NCI-H1092 treated with DMSO at 0.1 percent for 48 hours (cell line): ENCODE measurements around the gene NFU1.
A peak's percentile ranks its signal among the peaks of the same experiment; 100 is the strongest.
"Not testable (repeated sequence)": the region's sequence is repeated elsewhere in the genome, so short reads cannot be mapped to it uniquely, and the experiment has no call there.

Source experiments
- DNase-seq: peaks from one replicate; lab custom pipeline; 2025; lab: John Stamatoyannopoulos, UW

The NFU1 gene

GRCh38 chr2:69450735-69451416 is 13.6 kb upstream of the NFU1 start:
- no peak for DNase-seq

- DNase-seq, result no peak
Measured at GRCh38 chr2:69449906-69450305, 12.7 kb upstream of the NFU1 start.

GRCh38 chr2:69443673-69444072 is 6.4 kb upstream of the NFU1 start:
- not testable (repeated sequence) for DNase-seq

GRCh38 chr2:69439499-69439898 is 2.3 kb upstream of the NFU1 start:
- not testable (repeated sequence) for DNase-seq

- no peak for DNase-seq
Measured at GRCh38 chr2:69438580-69438979, 1.3 kb upstream of the NFU1 start.

DNA sequence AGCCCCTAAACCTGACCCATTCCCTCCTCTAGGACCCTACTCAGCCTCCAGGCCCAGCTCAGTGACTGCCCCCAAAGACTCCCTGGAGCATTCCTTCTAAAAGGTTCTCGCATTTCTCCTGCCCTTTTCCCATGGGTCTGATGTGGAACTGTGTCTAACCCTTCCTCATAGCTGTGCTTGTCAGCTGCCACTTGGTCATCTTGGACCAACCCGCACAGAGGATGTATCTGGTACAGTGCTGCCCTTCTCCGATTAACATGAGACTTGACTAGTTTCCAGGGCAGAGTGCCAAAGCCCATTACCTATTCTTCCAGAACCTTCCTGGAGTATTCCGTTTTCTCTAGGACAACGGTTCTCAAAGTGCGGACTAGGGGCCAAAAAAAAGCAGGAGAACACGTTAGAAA is 518 bp upstream of the NFU1 start:
- peak; percentile 61 for DNase-seq

GRCh38 chr2:69436596-69436937 is 668 bp downstream of the NFU1 start:
- DNase-seq, result no peak

DNA sequence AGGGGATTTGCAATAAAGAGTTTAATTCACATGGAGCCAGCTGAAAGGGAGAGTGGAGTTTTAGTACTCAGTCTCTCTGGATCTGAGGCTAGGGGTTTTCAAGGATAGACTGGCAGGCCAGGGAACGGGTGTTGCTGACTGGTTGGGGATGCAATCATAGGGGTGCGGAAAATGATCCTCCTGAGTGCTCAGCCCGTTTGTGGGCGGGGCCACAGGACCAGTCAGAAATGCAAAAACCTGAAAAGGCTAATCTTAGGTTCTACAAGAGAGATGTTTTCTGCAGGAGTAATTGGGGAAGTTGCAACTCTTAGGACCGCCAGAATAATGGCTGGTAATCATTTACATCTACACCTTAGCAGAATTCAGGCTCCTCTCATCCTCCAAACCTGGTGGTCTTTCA is 2.5 kb downstream of the NFU1 start:
- DNase-seq, result no peak

GRCh38 chr2:69429491-69430183 is 7.6 kb downstream of the NFU1 start:
- no peak for DNase-seq

DNA sequence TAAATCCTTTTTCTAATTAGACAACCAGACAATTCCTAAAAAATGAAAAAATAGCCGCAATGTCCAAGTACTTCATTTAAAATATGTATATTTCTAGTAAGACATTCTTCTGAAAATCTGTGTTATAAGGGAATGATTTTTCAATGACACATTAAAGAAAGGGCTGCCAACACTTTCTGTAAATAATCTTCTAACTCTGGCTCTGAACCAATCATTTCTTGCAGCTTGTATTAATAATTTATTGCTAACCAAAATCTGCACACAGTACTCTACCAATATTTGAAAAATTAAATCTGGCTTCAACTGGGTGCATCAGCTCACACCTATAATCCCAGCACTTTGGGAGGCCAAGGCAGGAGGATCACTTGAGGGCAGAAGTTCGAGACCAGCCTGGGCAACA is 8.3 kb downstream of the NFU1 start:
- no peak for DNase-seq

- no peak for DNase-seq
Measured at GRCh38 chr2:69424419-69424818, 12.8 kb downstream of the NFU1 start.

DNA sequence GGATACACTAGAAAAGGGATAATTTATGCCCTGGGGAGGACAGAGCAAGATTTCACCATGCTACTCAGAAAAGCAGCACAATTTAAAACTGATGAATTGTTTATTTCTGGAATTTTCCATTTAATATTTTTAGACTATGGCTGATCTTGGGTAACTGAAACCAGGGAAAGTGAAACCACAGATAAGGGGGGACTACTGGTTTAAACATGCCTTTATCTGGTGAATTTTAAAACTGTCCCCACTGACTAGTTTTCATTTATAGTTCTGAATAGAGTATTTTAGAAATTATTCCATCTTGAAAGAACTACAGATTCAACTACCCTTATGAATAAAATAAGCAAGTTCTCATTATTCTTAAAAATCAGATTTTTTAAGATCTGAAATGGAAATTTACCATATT is 15.0 kb downstream of the NFU1 start:
- DNase-seq, result no peak

- DNase-seq, result not testable (repeated sequence)
Measured at GRCh38 chr2:69419111-69419510, 18.1 kb downstream of the NFU1 start.

DNA sequence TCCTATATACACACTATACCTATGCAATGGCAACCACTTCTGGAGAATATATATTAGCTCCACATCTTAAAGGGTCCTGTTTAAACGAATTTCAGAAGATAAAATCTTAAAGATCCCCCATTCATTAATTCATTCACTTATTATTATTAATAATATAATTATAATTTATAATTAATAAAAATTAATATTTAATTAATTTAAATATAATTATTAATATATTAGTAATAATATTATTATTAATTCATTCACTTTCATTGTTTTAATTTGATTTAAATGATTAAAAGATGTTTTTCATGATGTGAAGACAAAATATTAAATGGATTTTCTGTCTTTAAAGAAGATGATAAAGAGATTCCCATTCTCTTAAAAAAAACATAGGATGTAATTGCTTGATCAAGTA is 21.1 kb downstream of the NFU1 start:
- DNase-seq, result no peak

- no peak for DNase-seq
Measured at GRCh38 chr2:69411120-69411519, 26.1 kb downstream of the NFU1 start.

- DNase-seq, result no peak
Measured at GRCh38 chr2:69405306-69405705, 31.9 kb downstream of the NFU1 start.

GRCh38 chr2:69400121-69400520 is 37.1 kb downstream of the NFU1 start:
- DNase-seq, result no peak

DNA sequence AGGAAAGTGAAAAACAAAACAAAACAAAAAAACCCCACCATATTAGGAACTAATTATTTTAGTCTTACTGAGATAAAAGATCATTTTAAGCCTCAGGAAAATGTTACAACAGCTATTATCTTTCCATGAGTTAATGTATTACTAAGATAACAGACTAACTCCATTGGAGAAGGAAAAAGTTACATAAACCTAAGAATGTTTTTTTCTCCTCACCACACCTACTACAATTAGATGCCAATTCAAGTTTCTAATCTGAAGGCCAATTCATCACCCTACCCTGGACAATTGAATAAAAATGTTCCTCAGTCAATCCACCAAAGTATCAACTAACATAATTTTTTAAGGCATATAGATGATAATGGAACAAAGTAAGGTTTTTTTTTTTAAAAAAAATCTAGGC is 40.0 kb downstream of the NFU1 start:
- DNase-seq, result no peak

GRCh38 chr2:69395866-69396265 is 41.4 kb downstream of the NFU1 start:
- no peak for DNase-seq

GRCh38 chr2:69393963-69394362 is 43.3 kb downstream of the NFU1 start:
- no peak for DNase-seq

DNA sequence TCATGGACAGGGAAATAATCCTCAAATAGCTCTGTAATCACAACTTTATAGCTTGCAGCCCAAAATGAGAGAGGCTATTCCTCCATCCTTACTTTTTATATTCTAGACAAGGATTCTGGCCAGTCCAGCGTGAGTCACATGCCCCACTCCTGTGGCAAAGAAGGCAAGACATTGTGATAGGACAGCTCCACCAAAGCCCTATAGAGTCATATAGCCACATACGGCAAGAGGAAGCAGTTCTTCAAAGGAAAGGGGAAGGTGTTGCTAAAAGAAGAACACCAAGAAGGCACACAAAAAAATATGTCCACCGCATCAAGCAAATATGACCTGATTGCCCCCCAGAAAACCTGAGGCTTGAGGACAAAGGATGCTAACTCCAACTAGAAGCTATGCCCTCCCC is 46.8 kb downstream of the NFU1 start:
- no peak for DNase-seq

- DNase-seq, result no peak
Measured at GRCh38 chr2:69390001-69390400, 47.2 kb downstream of the NFU1 start.

GRCh38 chr2:69389271-69389670 is 48.0 kb downstream of the NFU1 start:
- DNase-seq, result no peak
